GM15510 (cell line): ENCODE measurements around the gene CCDC33.

Experiments used
- POLR2A ChIP-seq: IDR thresholded peaks from 3 replicates; pipeline ENCODE4 v1.6.1; 2011; ENCODE audit warnings: borderline replicate concordance; ENCODE audit not compliant: insufficient read length; ENCODE audit errors: extremely low read depth

CCDC33 gene

GRCh38 chr15:74291101-74292071 is 55.3 kb downstream of the CCDC33 start:
- TF ChIP-seq POLR2A: no peak

DNA sequence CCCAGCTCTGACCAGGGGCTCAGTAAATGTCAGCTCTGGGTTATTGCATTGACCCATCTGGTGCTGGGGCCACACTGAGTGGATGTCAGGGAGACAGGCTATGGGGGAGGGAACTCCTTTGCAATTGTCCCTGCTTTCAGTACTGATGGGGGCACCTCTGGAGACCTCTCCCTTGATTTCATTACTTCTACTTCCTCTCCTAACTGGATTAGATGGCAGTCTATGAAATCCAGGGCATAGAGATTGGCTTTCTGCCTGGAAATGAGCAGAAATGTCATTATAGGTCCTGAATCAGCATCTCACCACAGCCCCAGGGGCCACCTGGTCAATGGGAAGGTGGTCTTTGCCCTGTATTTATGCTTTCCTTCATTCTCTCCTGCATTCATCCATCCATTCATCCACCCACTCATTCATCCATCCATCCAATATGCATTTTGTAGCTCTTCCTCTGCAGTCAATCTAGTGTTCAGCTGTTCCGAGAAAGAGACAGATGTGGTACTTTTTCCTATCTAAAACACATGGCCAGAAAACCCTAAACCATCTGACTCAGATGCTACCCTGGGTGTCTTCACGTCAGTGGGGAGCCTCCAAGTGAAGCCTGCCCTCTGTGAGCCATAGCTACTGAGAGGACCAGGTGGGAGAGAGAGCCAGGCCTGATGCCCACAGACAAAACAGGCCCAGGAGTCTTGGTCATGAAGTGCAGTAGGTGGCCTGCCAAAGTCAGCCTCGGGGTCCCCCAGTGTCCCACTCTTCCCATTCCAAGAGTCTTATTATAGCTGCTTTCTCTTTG is 57.1 kb downstream of the CCDC33 start:
- TF ChIP-seq POLR2A: no peak

GRCh38 chr15:74294010-74294409 is 57.9 kb downstream of the CCDC33 start:
- TF ChIP-seq POLR2A: no peak

DNA sequence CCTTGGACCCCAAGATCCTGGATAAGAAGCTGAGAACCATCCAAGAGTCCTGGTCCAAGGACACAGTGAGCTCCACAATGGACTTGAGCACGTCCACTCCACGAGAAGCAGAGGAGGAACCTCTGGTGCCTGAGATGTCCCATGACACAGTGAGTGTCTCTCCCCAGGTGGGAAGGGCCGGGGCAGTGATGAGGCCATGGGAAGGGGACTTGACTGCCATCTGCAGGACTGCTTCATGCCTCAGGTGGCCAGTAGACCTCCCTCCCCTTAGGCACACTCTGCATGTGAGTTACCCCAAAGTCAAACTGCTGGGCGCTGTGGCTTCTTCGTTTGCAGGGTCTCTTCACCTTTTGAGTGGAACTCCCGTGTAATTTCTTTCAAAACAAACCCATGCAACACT is 59.7 kb downstream of the CCDC33 start:
- TF ChIP-seq POLR2A: no peak

DNA sequence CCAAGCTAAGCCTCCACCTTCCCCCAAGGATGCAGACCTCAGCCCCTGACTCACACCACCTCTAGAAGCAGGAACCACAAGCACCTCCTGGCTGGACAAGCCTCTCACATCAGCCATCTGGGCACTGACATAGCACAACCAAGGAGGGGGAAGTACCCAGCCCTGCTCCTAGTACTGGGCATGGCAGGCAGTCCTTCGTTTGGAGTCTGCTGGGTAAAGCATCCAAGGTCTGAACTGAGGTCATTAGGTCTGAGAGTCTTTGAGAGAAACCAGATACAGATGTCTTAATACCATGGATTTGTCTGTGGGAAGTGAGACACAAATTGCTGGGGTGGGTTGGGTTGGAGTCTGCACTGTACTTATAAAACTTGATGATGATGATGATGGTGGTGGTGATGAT is 61.8 kb downstream of the CCDC33 start:
- TF ChIP-seq POLR2A: no peak

GRCh38 chr15:74300057-74300795 is 64.1 kb downstream of the CCDC33 start:
- TF ChIP-seq POLR2A: no peak

DNA sequence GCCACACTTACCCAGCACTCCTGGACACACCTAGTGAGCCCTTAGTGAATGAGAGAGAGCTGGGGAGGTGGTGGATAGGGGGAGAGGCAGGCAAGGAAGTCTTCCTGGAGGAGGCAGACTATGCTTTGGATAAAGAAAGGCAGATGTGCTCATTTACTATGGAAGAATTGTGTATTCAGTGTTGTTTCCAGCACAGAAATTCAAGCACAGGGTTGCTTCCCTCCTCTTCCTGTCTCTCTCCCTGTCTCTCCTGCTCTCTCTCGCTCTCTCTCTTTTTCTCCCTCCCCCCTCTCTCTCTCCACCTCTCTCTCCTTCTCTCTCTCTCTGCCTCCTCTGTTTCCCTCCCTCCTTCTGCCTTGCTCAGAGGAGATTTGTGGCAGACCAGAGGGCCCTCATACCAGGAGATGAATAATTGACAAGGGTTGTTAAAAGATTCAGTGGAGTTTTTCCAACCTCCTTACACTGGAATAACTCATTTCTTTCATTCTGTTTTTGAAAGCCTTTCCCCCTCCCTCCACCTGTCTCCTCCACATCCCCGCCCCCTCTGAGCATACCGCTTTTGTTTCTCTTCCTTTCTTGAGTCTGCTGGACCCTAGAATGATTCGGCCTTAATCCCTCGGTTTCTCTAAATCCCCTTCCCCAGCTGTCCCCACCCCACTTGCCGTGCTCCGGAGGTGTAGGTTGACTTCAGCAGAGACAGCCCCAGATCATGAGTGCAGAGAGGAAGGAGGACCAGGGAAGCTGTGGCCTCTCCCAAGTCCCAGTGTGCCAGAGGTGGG is 65.6 kb downstream of the CCDC33 start:
- no peak for TF ChIP-seq POLR2A

- TF ChIP-seq POLR2A: no peak
Observed at GRCh38 chr15:74302821-74303359, 66.8 kb downstream of the CCDC33 start.

- TF ChIP-seq POLR2A: no peak
Observed at GRCh38 chr15:74303741-74304309, 67.7 kb downstream of the CCDC33 start.

- TF ChIP-seq POLR2A: no peak
Observed at GRCh38 chr15:74304431-74304830, 68.3 kb downstream of the CCDC33 start.

DNA sequence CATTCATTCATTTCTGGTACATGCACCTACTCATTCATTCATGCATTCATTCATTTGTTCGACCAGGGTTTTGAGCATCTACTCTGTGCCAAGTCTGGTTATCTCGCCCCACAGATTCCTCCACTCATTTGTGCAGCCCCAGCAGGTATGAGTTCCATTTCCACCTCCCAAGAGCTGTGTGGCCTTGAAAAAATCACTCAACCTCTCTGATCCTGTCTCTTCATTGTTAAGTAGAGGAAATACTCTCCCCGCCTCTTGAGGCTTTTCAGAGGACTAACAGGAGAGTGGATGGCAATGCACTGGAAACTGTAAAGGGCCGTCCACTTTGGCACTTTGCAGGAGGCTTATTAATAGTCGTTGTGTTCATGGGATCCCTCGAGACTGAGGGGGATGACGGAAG is 69.6 kb downstream of the CCDC33 start:
- no peak for TF ChIP-seq POLR2A

GRCh38 chr15:74306781-74307217 is 70.7 kb downstream of the CCDC33 start:
- TF ChIP-seq POLR2A: no peak
